Subcutaneous abdominal adipose tissue (tissue), 5 donors: ENCODE results near the gene ICOSLG.
"Not testable (repeated sequence)": the region's sequence is repeated elsewhere in the genome, so short reads cannot be mapped to it uniquely, and the experiment has no call there.

Source experiments
- H3K27ac ChIP-seq: one replicate; pipeline ENCODE4 v1.7.0; 2013; ENCODE audit warnings: low read depth, mild to moderate bottlenecking, inconsistent platforms, low read length, moderate library complexity
- H3K27me3 ChIP-seq, 5 donors: one replicate each; pipeline ENCODE4 v1.7.0; 2013; ENCODE audit warnings: low read length in 5 of 5, inconsistent platforms in 1 of 5; ENCODE audit not compliant: control insufficient read depth in 5 of 5, insufficient read depth in 4 of 5
- H3K36me3 ChIP-seq, 5 donors: one replicate each; pipeline ENCODE4 v1.7.0; 2013; ENCODE audit warnings: low read length in 5 of 5; ENCODE audit not compliant: control insufficient read depth in 5 of 5, insufficient read depth in 5 of 5
- H3K4me1 ChIP-seq, 5 donors: one replicate each; pipeline ENCODE4 v1.7.0; 2013; ENCODE audit warnings: low read length in 5 of 5, mild to moderate bottlenecking in 3 of 5, moderate library complexity in 1 of 5; ENCODE audit not compliant: control insufficient read depth in 5 of 5, insufficient read depth in 5 of 5
- H3K4me3 ChIP-seq, 5 donors: one replicate each; pipeline ENCODE4 v1.7.0; 2013; ENCODE audit warnings: low read length in 5 of 5, low read depth in 1 of 5
- H3K9ac ChIP-seq, 5 donors: one replicate each; pipeline ENCODE4 v1.7.0; 2013; ENCODE audit warnings: low read length in 5 of 5, mild to moderate bottlenecking in 4 of 5, moderate library complexity in 3 of 5
- H3K9me3 ChIP-seq, 5 donors: one replicate each; pipeline ENCODE4 v1.7.0; 2013; ENCODE audit warnings: low read length in 5 of 5; ENCODE audit not compliant: control insufficient read depth in 5 of 5
- donor health status: healthy.
- donor health status: healthy.
- donor health status: healthy.
- donor health status: healthy.
- donor health status: healthy.

ICOSLG gene

GRCh38 chr21:44181506-44181905 is 59.2 kb downstream of the ICOSLG start:
- not testable (repeated sequence) for H3K36me3 ChIP-seq, H3K27ac ChIP-seq

DNA sequence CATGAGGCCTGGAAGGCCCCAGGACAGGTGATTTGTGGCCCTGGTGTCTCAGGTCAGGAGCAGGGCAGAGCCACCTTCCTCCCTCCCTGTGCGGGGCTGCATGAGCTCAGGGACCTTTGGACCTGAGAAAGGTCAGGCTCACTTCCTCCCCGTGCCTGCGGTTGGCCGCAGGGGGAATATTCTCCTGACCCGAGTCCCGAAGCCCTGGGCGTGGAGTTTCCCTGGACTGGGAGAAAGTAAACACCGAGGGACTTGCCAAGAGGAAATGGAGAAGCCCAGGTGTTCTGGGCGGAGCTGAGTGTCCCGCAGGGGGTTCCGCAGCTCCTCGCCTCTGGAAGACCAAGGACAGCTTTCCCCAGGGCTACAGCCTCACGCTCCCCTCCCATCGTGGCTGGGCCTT is 64.6 kb downstream of the ICOSLG start:
- not testable (repeated sequence) for H3K27ac ChIP-seq, H3K4me1 ChIP-seq, H3K4me3 ChIP-seq, H3K9me3 ChIP-seq, H3K9ac ChIP-seq, H3K36me3 ChIP-seq, H3K27me3 ChIP-seq

More at GRCh38 chr21:44181506-44181905, 59.2 kb downstream of the ICOSLG start:
- H3K4me1 ChIP-seq, H3K9ac ChIP-seq, H3K9me3 ChIP-seq, H3K27me3 ChIP-seq, H3K4me3 ChIP-seq: not testable (repeated sequence)

DNA sequence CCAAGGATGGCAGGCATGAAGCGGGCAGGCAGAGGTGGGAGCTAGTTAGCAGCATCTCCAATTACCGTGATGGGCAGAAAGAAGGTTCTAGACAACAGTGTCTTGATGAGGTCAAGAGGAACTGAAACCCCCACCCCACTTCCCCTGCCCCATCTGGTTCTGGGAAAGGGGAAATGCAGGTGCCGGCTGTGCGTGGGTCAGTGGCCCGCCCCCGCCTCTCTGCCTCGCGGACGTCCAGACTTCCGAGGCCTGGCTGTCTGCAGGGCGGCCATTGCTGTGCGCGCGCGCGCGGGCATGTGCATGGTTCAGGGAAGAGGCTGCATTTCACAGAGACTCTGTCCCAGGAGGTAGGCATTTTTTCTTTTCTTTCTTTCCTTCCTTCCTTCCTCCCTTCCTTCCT is 65.6 kb downstream of the ICOSLG start:
- not testable (repeated sequence) for H3K4me1 ChIP-seq, H3K27me3 ChIP-seq, H3K4me3 ChIP-seq, H3K9me3 ChIP-seq, H3K27ac ChIP-seq, H3K9ac ChIP-seq, H3K36me3 ChIP-seq
